ENCODE measurements around the gene NMD3.
"Not testable (repeated sequence)": the region's sequence is repeated elsewhere in the genome, so short reads cannot be mapped to it uniquely, and the experiment has no call there.

Gene NMD3

GRCh38 chr3:161220850-161221753 is at the start of gene NMD3:
Gene NMD3 (plus strand): TSS chr3:161221311. CDS start chr3:161222014, 703 bp downstream.
- TF ChIP-seq ZNF274 (IDR thresholded peaks at IDR 0.05; ENCODE audit: low read depth, low read length): no peak
- peak within 1 kb of the TSS; percentile 100 for H3K4me3 ChIP-seq (ENCODE audit: low read length)

GRCh38 chr3:161171639-161172552 is 49.2 kb upstream of the NMD3 start:
- no peak for TF ChIP-seq ZNF274 (IDR thresholded peaks at IDR 0.05; ENCODE audit: low read depth, low read length)
- no peak overlapping the region for H3K4me3 ChIP-seq (ENCODE audit: low read length)

GRCh38 chr3:161175506-161175905 is 45.6 kb upstream of the NMD3 start:
- no peak for TF ChIP-seq ZNF274 (IDR thresholded peaks at IDR 0.05; ENCODE audit: low read depth, low read length)
- H3K4me3 ChIP-seq (ENCODE audit: low read length): no peak overlapping the region

- no peak for TF ChIP-seq ZNF274 (IDR thresholded peaks at IDR 0.05; ENCODE audit: low read depth, low read length)
Observed at GRCh38 chr3:161177991-161178390, 43.1 kb upstream of the NMD3 start.

GRCh38 chr3:161181371-161181770 is 39.7 kb upstream of the NMD3 start:
- H3K4me3 ChIP-seq (ENCODE audit: low read length): not testable (repeated sequence)

More at GRCh38 chr3:161177991-161178390, 43.1 kb upstream of the NMD3 start:
- no peak overlapping the region for H3K4me3 ChIP-seq (ENCODE audit: low read length)

- no peak overlapping the region for H3K4me3 ChIP-seq (ENCODE audit: low read length)
- no peak for TF ChIP-seq ZNF274 (IDR thresholded peaks at IDR 0.05; ENCODE audit: low read depth, low read length)
Observed at GRCh38 chr3:161187046-161187445, 34.1 kb upstream of the NMD3 start.

- TF ChIP-seq ZNF274 (IDR thresholded peaks at IDR 0.05; ENCODE audit: low read depth, low read length): no peak
- H3K4me3 ChIP-seq (ENCODE audit: low read length): no peak overlapping the region
Observed at GRCh38 chr3:161197855-161198850, 23.0 kb upstream of the NMD3 start.

- H3K4me3 ChIP-seq (ENCODE audit: low read length): no peak overlapping the region
- TF ChIP-seq ZNF274 (IDR thresholded peaks at IDR 0.05; ENCODE audit: low read depth, low read length): no peak
Observed at GRCh38 chr3:161199926-161200325, 21.2 kb upstream of the NMD3 start.

- no peak overlapping the region for H3K4me3 ChIP-seq (ENCODE audit: low read length)
- no peak for TF ChIP-seq ZNF274 (IDR thresholded peaks at IDR 0.05; ENCODE audit: low read depth, low read length)
Observed at GRCh38 chr3:161203485-161204098, 17.5 kb upstream of the NMD3 start.

GRCh38 chr3:161208931-161209330 is 12.2 kb upstream of the NMD3 start:
- H3K4me3 ChIP-seq (ENCODE audit: low read length): no peak overlapping the region
- TF ChIP-seq ZNF274 (IDR thresholded peaks at IDR 0.05; ENCODE audit: low read depth, low read length): no peak

GRCh38 chr3:161212171-161212771 is 8.8 kb upstream of the NMD3 start:
- TF ChIP-seq ZNF274 (IDR thresholded peaks at IDR 0.05; ENCODE audit: low read depth, low read length): no peak
- H3K4me3 ChIP-seq (ENCODE audit: low read length): no peak overlapping the region

- no peak for TF ChIP-seq ZNF274 (IDR thresholded peaks at IDR 0.05; ENCODE audit: low read depth, low read length)
- no peak overlapping the region for H3K4me3 ChIP-seq (ENCODE audit: low read length)
Observed at GRCh38 chr3:161212906-161213305, 8.2 kb upstream of the NMD3 start.

GRCh38 chr3:161213644-161214043 is 7.5 kb upstream of the NMD3 start:
- H3K4me3 ChIP-seq (ENCODE audit: low read length): no peak overlapping the region
- TF ChIP-seq ZNF274 (IDR thresholded peaks at IDR 0.05; ENCODE audit: low read depth, low read length): no peak

Measured in GM08714 (cell line).